Measurements from ENCODE around the gene ZFP36L1.

Gene ZFP36L1

GRCh38 chr14:68816943-68817430 lies 24.1 kb upstream of the ZFP36L1 start:
- FAIRE-seq (peak; percentile 23), DNase-seq (ENCODE audit: insufficient read length, low spot score) (no peak)

DNA sequence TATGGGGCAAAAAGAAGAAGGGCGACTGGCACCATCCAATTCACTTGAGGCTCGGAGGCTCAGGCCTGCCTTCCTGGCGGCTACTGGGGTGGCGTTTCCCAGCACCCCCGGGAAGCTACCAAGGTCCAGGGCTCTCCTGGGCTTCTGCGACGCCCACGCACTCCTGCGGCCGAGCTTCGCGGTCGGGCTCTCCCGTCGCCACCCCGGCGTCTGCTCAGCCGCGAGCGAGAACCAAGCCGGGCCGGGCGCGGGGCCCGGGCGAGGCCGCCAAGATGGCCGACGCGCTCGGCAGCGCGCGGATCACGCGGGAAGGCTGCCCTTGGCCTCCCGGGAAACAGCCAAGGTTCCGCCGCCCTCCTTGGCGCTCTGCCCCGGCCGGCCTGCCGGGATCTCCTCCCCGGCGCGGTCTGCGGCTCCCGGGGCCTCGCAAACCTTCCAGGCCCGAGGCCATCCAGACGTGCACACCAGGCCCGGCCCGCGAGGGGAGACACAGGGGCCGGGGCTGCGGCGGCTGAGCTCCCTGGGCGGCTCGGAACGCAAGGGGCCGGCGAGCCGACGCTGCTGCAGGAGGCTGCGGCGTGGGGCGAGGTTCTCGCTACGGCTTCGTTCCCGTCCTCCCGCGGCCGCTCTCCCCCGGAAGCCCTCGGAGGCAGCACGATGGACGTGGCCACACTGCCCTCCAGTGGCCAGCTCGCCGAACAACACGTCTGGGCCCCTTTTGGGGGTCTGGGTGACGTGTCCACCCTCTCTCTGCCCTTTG lies 23.5 kb upstream of the ZFP36L1 start:
- peak; percentile 95 for FAIRE-seq
- peak; percentile 75 for DNase-seq (ENCODE audit: insufficient read length, low spot score)

DNA sequence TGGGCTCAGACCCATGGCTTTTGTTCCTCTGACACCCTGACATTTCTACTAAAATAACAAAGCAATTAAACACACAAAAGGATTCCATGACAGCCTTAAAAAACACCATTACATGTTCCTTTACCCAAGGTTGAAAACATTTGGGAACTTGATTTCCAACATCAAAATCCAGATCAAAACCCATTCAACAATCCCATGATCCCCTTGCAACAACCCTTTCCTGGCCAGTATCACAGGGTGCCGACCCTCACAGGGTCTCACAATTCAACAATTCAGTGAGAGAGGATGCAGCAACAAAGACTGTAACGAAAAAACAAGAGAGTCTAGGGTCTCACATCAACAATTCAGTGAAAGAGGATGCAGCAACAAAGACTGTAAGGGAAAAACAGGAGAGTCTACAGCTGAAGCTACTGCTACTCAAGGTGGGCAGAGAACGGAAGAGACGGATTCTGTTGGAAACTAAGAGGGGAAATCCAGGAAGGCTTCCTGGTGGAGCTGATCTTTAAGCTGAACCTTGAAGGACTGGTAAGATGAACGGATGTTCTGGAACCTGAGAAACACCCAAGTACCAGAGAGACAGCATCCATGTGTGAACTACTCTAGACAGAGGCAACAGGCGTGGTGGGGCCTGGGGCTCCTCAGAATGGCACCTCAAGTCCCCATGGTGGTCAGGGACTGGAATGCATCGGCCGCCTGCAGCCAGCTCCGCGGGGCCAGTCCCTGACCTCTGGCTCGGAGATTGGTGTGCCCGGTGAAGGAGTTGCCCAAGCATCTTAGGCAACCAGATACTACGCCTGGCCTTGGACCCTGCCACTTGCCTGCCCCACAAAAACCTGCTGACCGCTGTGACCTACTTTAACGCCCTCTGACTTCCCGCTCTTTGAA lies 22.7 kb upstream of the ZFP36L1 start:
- peak; percentile 82 for FAIRE-seq
- no peak for DNase-seq (ENCODE audit: insufficient read length, low spot score)

DNA sequence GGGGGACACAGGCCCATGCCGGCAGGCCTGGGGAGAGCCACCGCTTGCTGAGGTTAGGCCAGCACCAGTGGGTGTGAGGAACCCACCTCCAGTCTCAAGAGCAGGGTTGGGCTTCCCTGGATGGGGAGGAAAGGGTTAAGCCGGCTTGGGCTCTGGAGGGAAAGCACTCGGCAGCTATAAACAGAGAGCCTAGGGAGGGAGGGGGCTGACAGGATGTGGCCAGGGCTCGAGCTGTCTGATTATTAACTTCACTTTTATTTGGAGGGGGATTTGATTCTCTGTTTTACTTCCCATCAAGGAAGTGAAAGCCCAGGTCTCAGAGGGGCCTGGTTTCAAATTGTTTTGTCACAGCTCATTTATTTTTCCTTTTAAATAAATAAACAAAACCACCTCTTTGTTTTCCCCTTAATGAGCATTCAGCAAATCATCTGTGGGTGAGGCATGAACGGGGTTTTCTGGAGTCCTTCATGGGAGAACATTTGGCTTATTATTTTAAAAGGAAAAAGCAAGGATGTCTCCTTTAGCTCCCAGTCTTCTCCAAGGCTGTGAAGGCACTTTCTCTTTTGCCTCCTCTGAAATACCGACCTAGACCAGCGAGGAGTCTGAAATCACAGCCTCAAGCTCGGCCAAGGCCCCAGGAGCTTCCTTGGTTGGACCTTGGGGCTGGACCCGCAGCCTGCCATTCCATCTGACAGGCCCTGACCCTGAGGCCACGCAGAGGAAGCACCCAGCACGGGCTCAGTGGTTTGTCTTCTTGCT lies 21.9 kb upstream of the ZFP36L1 start:
- FAIRE-seq, result peak; percentile 92
- DNase-seq (ENCODE audit: insufficient read length, low spot score), result no peak

DNA sequence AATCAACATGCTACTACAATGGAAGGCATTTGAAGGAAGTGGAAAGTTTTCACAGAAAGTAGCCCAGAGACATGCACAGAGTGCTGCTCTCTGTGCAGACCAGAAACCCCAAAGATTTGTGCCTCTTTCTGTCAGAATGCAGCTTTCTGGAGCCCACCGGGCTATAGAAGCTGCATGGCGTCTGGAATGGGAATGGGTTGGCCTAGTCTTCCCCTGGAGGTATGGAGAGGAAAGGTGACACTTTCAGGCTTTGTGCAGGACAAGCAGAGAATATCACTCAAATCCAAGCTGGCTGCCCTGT lies 21.3 kb upstream of the ZFP36L1 start:
- FAIRE-seq (no peak), DNase-seq (ENCODE audit: insufficient read length, low spot score) (no peak)

GRCh38 chr14:68813318-68813838 lies 20.5 kb upstream of the ZFP36L1 start:
- DNase-seq (ENCODE audit: insufficient read length, low spot score) (no peak), FAIRE-seq (peak; percentile 78)

GRCh38 chr14:68811171-68811570 lies 18.3 kb upstream of the ZFP36L1 start:
- DNase-seq (ENCODE audit: insufficient read length, low spot score) (no peak), FAIRE-seq (no peak)

DNA sequence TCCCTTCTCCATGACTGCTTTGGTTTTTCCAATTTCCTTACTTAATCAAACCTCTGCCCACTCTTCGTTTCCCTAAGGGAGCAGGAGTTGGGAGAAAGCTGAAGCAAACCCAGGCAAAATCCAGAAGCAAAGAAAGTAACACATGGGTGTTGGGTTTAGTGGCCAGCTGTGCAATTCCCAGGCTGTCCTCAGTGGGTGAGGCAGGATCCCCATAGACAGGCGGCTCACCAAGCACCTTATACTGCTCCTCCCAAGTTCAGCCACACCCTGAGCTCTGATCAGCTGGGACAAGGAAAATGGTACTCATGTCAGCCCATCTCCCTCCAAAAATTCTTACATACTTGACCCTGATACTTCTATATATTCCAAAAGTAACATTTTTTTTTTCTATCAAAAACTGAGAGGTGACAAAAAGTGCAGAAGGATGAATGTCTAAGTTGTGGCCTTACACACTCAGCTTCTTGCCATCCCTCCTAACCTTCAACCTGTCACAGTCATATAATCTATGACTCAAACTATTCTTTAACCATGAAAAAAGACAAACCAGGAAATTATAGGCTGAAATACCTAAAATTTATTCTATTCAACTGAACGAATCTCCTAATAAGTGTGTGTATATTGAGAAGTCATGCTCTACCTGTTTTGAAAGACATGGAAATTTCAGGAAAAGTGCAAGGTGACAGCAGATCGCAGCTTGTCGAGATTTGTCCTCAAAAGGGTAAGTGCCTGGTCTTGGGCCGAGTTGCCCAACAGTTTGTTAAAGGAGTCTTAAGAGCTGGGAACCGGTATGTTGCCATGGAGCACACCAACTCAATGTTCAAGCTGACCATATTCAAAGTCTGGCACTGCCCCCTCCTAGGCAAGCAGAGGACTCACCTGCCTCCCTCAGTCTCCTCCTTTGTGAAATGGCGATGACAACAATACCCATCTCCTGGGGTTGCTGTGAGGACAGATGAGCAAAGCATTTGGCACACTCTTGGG lies 17.6 kb upstream of the ZFP36L1 start:
- FAIRE-seq, result no peak
- DNase-seq (ENCODE audit: insufficient read length, low spot score), result no peak

DNA sequence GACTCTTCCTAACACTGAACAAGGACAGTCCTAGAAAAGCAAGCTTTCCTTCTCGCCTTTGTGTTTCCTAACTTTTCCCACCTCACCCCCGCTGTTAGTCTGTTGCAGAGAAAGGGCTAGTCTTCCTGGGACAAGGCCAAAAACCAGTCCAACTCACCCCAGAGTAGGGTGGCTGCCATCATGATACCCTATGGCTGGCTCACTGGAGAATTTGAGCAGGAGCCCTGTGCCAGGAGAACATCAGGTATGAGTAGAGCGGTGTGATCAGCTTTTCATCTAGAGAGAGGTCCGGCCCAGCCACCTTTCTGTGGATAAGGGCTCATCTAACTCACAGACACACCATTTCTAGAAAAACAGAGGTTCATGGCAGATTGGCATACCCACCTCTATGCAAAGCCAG lies 16.7 kb upstream of the ZFP36L1 start:
- FAIRE-seq, result no peak
- DNase-seq (ENCODE audit: insufficient read length, low spot score), result no peak

DNA sequence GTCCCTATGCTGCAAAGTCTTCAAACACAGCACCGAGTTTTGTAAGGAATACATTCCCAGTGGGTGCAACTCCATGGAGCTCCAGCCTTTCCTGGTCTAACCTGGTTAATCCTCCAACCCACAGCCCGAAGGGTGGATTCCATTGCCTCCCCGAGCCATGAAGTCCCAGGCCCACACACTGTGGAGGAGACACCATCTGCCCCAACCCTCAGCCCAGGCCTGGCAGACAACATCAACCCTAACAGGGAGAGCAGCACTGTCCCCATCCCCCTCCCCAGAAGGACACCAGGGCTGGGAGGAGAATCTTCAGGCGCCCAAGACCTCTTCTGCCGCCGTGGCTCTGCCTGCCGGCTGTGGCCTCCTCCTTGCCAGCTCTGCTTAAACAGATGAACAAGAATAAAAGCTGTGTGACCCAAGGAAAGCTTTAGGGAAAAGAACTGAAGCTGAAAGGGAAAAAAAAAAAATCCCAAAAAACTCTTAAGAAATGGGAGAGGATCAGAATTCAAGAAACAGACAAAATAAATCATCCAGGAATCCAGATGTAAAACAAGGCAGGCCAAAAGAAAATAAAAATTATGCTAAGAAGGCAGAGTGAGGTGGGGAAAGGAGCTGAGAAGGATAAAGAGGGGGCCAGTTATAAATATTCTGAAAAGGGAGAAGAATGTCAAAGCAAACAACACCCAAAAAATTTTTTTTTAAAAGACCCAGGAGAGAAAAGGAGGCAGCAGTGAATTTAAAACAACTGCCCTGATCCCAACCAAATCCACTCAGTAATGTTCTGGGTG lies 16.0 kb upstream of the ZFP36L1 start:
- no peak for DNase-seq (ENCODE audit: insufficient read length, low spot score)
- no peak for FAIRE-seq

DNA sequence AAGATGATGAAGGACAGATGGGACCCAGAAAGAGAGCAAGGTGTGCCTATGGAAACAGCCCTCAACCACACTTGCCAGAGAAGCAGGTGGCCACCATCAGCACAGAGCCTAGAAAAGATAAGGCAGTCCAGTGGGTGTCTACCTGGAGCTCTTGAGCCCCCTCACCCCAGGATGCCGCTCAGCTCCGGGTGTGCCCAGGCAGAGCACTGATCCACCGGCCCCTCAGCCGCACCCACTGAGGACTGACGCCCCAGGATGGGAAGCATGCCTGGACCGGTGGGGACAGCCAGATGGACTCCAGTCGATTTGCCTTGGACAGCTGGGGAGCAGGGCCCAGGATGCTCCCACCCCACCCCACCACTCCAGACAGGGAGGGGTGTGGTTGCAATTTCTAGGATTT lies 15.1 kb upstream of the ZFP36L1 start:
- no peak for DNase-seq (ENCODE audit: insufficient read length, low spot score)
- peak; percentile 80 for FAIRE-seq

DNA sequence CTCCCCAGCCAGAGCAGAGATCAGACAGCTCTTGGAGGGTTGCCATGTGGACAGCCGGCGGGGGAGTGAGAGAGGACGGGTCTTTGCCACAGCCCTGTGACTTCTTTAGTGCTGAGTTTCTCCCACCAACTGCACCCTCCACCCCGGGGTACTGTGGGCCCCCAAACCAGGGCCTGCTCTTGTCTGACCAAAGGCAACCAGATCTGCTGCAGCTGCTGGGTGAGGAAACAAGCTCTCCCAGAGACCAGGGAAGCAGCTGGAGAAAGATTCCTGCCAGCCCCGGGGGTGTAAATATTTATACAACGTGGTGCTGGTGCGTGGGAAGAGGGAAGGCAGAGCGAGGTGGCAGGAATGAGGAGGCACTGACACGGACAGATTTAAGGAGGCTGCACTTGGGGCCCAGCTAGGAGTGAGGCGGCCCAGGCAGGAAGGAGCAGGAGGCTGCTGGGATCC lies 14.3 kb upstream of the ZFP36L1 start:
- no peak for FAIRE-seq

DNA sequence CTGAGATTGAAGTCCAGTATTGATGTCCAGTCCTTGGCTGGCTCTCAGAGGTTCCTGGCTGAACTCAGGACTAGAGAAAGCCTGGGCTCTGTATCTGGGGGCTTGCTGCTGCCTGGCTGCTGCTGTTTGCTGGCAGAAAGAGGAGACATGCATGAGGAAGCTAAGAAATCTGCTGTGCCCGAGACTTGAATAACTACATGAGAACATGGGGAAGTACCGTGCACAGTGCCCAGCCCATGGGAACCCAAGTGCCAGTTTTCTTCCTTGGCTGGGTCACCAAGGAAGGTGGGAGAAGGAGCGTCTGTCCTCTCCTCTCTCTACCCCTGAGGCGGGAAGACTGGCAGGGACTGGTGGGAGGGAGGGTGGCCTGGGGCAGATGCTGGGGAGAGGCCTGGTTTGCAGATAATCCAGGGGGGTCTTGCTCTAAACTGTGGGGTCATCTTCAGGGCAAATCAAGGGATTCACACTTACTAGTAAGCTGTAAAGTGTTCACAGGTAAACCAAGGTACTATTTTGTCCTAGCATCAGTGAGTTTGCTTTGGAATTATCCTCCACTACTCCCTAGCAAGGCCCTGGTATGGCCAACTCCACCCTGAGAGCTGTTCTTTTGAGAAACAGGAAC lies 13.8 kb upstream of the ZFP36L1 start:
- DNase-seq (ENCODE audit: insufficient read length, low spot score) (no peak), FAIRE-seq (peak; percentile 83)

More for the DNA sequence above, 14.3 kb upstream of the ZFP36L1 start:
- no peak for DNase-seq (ENCODE audit: insufficient read length, low spot score)

GRCh38 chr14:68805414-68805813 lies 12.5 kb upstream of the ZFP36L1 start:
- FAIRE-seq, result no peak
- no peak for DNase-seq (ENCODE audit: insufficient read length, low spot score)

GRCh38 chr14:68801631-68802030 lies 8.8 kb upstream of the ZFP36L1 start:
- peak; percentile 44 for FAIRE-seq
- DNase-seq (ENCODE audit: insufficient read length, low spot score), result no peak

DNA sequence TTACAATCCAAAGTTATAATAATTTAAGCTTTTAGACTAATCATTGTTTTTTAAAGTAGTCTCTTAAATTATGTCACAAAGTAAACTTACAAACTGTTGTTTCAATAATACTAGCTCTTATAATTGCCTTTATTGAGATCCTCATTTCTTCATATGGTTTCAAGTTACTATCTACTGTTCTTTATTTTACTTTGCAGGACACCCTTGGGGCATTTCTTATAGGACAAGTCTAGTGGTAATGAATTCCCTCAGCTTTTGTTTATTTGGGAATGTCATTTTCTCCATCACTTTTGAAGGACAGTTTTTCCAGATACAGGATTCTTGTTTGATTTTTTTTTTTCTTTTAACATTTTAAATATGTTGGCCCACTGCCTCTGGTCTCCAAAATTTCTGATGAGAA lies 8.1 kb upstream of the ZFP36L1 start:
- no peak for DNase-seq (ENCODE audit: insufficient read length, low spot score)
- no peak for FAIRE-seq

DNA sequence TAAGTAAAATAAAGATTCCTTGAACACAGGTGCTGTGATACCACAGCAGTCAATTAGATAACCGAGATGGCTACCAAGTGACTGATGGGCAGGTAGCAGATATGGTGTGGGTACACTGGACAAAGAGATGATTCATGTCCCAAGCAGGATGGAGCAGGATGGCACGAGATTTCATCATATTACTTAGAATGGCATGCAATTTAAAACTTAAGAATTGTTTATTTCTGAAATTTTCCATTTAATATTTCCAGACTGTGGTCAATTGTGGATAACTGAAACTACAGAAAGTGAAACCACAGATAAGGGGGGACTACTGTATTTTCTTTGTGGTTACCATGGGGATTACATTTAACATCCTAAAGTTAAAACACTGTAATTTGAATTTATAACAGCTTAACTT lies 7.5 kb upstream of the ZFP36L1 start:
- FAIRE-seq, result peak; percentile 31
- DNase-seq (ENCODE audit: insufficient read length, low spot score), result no peak

GRCh38 chr14:68798621-68799020 lies 5.8 kb upstream of the ZFP36L1 start:
- FAIRE-seq, result peak; percentile 31
- no peak for DNase-seq (ENCODE audit: insufficient read length, low spot score)

All from GM19239 (cell line).